HG02852 (cell line): Measurements from ENCODE around the gene S100A4.
A peak's percentile ranks its signal among the peaks of the same experiment; 100 is the strongest.

Experiments
- ATAC-seq: cut with Tn5 transposase; IDR thresholded peaks from one replicate; pipeline ENCODE4 v1.9.1; 2021; ENCODE audit warnings: mild to moderate bottlenecking, moderate library complexity; ENCODE audit not compliant: unreplicated experiment

The S100A4 gene

DNA sequence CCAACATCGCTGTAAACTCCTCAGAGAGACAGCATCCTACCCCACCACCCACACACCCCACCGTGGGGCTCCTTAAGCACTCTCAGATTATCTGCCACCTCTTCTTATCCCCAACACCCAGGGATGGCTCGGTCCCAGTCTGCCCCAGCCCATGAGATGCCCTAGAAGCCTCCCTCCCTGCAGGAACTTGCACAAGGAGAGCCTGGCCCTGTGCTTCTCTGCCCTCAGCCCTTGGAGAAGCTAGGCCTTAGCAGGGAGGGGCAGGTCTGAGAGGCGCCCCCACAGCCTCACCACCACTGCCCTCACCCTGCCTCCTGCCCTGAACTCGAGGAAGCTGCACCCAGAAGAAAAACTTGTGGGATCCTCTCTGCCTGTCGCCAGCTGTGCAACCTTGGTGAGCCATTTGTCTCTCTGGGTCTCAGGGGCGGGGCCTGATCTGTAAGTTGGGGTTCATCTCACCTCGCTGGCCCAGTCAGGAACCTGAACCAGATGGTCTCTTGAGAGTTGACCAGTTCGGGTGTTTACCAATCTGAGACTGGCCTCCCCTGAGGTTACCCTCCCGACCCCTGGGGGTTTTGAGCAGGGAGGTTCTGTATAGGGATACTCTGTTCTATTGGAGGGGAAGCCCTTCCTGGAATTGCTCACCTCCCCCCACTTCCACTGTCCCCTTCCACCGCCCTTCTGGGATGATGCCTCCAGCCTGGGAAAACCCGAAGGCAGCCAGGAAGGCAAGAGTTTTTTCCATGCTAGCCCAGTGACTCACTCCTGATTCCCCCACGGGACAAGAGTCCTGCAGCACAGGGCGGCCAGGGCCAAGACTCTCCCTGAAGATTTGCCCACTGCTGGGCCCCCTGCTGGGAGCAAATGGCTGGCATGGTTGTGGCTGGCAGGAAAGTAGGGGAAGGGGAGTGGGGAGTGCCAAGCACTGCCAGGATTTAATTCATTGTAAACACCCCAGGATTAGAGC lies 3.4 kb upstream of the S100A4 start, which contains the start of gene S100A3:
Gene S100A3 (minus strand): TSS at position 537 of the 967 bp plus-strand sequence. CDS start 773 bp downstream, outside the sequence.
- ATAC-seq, result no peak

GRCh38 chr1:153547560-153548551 lies 2.2 kb upstream of the S100A4 start:
- no peak for ATAC-seq

- no peak for ATAC-seq
Observed at GRCh38 chr1:153546796-153547559, 1.4 kb upstream of the S100A4 start.

DNA sequence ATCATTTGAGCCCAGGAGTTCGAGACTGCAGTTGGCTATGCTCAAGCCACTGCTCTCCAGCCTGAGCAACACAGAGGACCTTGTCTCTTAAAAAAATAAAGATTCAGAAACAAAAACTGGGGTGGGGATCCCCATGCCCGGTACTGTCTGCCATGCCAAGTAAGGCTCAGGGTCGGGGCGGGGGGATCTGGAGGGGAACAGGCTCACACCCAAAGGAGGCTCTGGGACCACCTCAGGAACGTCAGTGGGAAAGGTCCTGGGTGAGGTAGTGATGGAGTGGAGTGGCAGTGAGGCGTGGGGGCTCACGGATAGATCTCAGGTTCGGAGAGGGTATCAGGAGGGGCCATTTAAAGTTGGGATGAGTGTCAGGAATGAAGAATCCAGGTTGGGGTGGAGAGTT lies 765 bp upstream of the S100A4 start:
- ATAC-seq, result no peak

DNA sequence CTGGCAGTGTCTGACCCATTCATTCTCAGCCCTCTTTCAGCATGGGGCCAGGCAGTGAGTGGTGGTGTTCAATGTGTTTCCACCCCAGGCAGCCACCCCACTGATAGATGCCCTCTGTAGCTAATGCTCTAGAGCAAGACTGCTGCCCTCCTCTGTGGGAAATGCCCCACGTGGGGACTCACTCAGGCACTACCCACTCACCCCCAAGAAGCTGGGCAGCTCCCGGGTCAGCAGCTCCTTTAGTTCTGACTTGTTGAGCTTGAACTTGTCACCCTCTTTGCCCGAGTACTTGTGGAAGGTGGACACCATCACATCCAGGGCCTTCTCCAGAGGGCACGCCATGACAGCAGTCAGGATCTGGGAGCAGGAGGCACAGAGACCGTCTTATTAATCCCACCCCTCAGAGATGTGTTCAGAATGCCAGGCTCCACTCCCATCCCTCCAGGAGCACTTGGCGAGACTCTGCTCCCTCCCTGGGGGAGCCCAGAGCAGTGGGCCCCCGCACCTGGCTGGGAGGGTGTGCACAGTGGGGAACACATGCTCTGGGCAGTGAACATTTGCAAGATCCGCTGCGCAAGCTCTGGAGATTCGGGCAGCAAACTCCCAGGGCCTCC lies 1.0 kb downstream of the S100A4 start:
- ATAC-seq, result no peak

- ATAC-seq, result no peak
Observed at GRCh38 chr1:153543736-153544135, 1.9 kb downstream of the S100A4 start.

GRCh38 chr1:153542956-153543711 lies 2.5 kb downstream of the S100A4 start:
- no peak for ATAC-seq

- no peak for ATAC-seq
Observed at GRCh38 chr1:153541641-153542590, 3.7 kb downstream of the S100A4 start.

GRCh38 chr1:153540394-153541361 lies 4.9 kb downstream of the S100A4 start, which contains the start of gene S100A5:
Gene S100A5, minus strand, starts transcription at chr1:153540934. Its CDS starts 743 bp downstream, at chr1:153540191.
- ATAC-seq, result no peak

DNA sequence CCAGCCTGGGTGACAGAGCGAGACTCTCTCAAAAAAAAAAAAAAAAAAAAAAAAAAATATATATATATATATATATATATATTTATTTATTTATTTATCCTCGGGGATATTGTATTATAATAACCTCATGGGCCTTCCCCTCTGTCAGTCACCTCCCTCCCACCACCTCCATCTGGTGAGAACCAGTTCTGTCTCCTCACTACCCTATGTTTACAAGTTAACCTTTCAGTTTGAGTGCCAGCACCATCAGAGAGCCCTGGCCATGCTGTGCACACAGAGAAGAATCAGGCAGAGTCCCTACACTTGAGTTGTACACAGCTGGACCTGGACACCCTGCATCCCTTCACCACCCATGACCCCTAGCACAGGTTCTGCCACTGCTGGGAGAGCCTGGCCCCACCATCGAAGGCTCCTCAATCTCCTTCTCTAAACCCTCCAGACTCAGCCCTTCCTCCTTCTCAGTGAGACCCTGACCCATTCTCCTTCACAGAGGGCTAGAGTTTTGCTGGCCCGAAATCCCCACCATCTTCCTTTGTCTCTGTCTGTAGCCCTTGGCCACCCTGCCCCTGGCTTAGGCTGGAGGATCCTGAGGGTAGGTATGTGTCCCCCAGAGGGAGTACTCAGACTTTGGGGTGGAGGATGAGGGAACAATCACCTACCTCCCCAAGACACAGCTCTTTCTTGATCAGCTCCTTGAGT lies 6.1 kb downstream of the S100A4 start:
- no peak for ATAC-seq

- no peak for ATAC-seq
Observed at GRCh38 chr1:153538315-153538821, 7.2 kb downstream of the S100A4 start.

DNA sequence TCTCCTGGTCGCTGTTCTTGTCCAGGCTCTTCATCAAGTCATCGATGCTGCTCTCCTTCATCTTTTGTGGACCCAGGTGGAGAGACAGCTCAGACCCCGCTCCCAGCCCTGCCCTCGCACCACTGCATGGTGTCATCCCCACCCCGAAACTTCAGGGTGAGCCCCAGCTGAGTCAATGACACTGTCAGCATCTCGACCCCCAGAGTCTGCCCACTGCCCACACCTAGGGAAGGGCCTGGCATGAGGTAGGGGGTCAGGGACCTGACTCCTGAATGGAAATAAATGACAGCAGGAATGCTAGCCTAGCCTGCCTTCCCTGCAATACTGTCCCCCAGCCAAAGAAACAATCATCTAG lies 8.3 kb downstream of the S100A4 start:
- no peak for ATAC-seq

DNA sequence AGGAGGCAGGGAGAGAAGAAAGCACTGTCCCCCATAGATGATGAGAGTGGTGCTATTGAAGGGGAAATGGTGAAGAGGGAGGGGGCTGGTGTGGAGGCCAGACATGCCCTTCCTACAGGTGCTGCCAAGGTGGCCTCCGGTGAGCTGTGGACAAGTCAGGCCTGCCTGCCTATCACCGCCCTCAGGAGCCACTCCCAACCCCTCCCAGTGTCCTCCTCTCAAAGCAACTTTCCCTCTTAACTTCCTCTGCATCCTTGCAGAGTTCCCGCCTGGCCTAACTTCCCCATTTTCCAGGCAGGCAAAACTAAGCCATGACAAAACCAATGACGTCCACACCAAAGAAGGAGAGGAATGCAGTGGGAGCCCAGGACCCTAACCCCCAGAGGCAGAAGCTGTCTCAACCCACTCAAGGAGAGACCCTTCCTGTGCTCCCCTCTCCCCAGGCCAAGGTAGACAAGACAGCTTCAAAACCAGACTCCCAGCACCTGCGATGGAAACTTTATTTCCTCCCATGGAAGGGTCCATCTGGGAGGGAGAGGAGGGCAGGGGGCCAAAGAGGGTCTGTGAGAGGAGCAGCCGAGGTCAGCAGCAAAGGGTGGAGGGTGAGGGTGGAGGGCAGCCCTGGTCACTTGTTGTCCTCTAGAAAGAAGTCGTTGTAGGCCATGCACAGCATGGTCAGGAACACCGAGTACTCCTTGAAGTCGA lies 8.8 kb downstream of the S100A4 start:
- ATAC-seq, result no peak

- peak; percentile 45 for ATAC-seq
Observed at GRCh38 chr1:153536012-153536670, 9.5 kb downstream of the S100A4 start.
